ENCODE measurements around the gene ESYT3.

DNA sequence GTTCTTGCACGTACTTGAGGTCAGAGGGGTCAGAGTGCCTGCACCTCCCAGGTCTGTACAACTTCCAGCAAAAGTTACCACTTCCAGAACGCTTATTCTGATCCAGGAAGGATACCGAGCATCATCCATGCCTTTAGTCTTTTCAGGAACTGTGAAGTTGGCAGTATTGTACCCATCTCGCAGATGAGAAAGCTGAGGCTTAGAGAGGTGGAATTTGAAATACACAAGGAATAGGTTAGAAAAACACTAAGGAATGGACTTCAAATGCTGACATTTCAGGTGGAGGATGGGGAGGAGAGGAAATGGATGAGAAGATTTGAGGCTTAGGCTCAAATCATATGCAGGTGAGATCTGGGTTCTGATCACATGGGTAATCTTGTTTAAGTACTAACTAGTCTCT lies 11.2 kb downstream of the ESYT3 start:
- TF ChIP-seq, protein P1, sequence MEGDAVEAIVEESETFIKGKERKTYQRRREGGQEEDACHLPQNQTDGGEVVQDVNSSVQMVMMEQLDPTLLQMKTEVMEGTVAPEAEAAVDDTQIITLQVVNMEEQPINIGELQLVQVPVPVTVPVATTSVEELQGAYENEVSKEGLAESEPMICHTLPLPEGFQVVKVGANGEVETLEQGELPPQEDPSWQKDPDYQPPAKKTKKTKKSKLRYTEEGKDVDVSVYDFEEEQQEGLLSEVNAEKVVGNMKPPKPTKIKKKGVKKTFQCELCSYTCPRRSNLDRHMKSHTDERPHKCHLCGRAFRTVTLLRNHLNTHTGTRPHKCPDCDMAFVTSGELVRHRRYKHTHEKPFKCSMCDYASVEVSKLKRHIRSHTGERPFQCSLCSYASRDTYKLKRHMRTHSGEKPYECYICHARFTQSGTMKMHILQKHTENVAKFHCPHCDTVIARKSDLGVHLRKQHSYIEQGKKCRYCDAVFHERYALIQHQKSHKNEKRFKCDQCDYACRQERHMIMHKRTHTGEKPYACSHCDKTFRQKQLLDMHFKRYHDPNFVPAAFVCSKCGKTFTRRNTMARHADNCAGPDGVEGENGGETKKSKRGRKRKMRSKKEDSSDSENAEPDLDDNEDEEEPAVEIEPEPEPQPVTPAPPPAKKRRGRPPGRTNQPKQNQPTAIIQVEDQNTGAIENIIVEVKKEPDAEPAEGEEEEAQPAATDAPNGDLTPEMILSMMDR (IDR thresholded peaks at IDR 0.05; ENCODE audit: low read depth, low read length, missing input control): no peak
- TF ChIP-seq, protein P2, sequence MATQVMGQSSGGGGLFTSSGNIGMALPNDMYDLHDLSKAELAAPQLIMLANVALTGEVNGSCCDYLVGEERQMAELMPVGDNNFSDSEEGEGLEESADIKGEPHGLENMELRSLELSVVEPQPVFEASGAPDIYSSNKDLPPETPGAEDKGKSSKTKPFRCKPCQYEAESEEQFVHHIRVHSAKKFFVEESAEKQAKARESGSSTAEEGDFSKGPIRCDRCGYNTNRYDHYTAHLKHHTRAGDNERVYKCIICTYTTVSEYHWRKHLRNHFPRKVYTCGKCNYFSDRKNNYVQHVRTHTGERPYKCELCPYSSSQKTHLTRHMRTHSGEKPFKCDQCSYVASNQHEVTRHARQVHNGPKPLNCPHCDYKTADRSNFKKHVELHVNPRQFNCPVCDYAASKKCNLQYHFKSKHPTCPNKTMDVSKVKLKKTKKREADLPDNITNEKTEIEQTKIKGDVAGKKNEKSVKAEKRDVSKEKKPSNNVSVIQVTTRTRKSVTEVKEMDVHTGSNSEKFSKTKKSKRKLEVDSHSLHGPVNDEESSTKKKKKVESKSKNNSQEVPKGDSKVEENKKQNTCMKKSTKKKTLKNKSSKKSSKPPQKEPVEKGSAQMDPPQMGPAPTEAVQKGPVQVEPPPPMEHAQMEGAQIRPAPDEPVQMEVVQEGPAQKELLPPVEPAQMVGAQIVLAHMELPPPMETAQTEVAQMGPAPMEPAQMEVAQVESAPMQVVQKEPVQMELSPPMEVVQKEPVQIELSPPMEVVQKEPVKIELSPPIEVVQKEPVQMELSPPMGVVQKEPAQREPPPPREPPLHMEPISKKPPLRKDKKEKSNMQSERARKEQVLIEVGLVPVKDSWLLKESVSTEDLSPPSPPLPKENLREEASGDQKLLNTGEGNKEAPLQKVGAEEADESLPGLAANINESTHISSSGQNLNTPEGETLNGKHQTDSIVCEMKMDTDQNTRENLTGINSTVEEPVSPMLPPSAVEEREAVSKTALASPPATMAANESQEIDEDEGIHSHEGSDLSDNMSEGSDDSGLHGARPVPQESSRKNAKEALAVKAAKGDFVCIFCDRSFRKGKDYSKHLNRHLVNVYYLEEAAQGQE (IDR thresholded peaks at IDR 0.05): no peak
- no peak for TF ChIP-seq RXRA (IDR thresholded peaks at IDR 0.05)

Data from liver (tissue), 3 donors.